Body of pancreas (tissue), 4 donors: Measurements from ENCODE around the gene CPN2. TPM values are rescaled to one million over a fixed set of nuclear protein-coding genes. Genes with fewer than 3 reads are reported as not detected.
A peak's percentile ranks its signal among the peaks of the same experiment; 100 is the strongest.

ENCODE experiments used
- ATAC-seq: fragments of 150-250 bp; one replicate; pipeline ENCODE4 v1.9.1; 2016
- DNase-seq, 4 donors: peaks; one replicate each; pipeline ENCODE4 v3.0.0-alpha.2; 2019
- H3K27ac ChIP-seq, 4 donors: fragments of 200-600 bp; sonication (generic); 1 replicate in 3 of 4; 2 replicates in 1 of 4; pipeline versions ENCODE4 v1.5.1 to v1.6.1; 2016 to 2019; ENCODE audit warnings: mild to moderate bottlenecking in 1 of 4, mixed read lengths in 1 of 4, moderate library complexity in 1 of 4
- H3K27me3 ChIP-seq, 2 donors: fragments of 200-600 bp; sonication (generic); one replicate each; pipeline ENCODE4 v1.6.0; 2016; ENCODE audit warnings: mild to moderate bottlenecking in 1 of 2
- H3K36me3 ChIP-seq, 2 donors: fragments of 200-600 bp; sonication (generic); replicated peaks in 1 of 2; 2 replicates each; pipeline ENCODE4 v1.5.1; 2016; ENCODE audit warnings: low read depth in 2 of 2; ENCODE audit not compliant: insufficient read depth in 1 of 2
- H3K4me1 ChIP-seq: fragments of 200-600 bp; sonication (generic); one replicate; pipeline ENCODE4 v1.6.0; 2016
- H3K4me3 ChIP-seq, 2 donors: fragments of 200-600 bp; sonication (generic); 1 replicate in 1 of 2; 2 replicates in 1 of 2; pipeline ENCODE4 v1.5.1; 2016 to 2019
- H3K9me3 ChIP-seq, 3 donors: fragments of 200-600 bp; sonication (generic); 1 replicate in 2 of 3; 2 replicates in 1 of 3; pipeline ENCODE4 v1.5.1; 2016
- CTCF ChIP-seq, 7 experiments: fragments of 450-650 bp in 4 of 7; fragments of 200-600 bp in 3 of 7; sonication (generic) in 3 of 7; IDR thresholded peaks; one replicate each; pipeline ENCODE4 v1.5.1; 2016 to 2019; ENCODE audit warnings: antibody characterized with exemption in 7 of 7
- POLR2A ChIP-seq, 3 donors: fragments of 450-650 bp; IDR thresholded peaks; one replicate each; pipeline ENCODE4 v1.6.1; 2016; ENCODE audit warnings: antibody characterized with exemption in 3 of 3, mild to moderate bottlenecking in 2 of 3
- WGBS, 2 donors: methylation state at CpG; one replicate each; pipeline ENCODE4 v1.1.5; 2017; 5-methylcytosine and 5-hydroxymethylcytosine counted together
- intact Hi-C: fragments of 100-400 bp; cut with DNase I; formaldehyde crosslinking; loops from one replicate; pipeline ENCODE4 v1.15.1; 2023
- total RNA-seq, 2 donors: library from RNA; depleted of rRNA; stranded (reverse); fragments of >200 nt; gene quantifications; one replicate each; pipeline ENCODE4 v1.1.0, GENCODE V29; 2016

The CPN2 gene
- total RNA-seq, 2 donors from 2014 or later: not detected

GRCh38 chr3:194324823-194325327 is 26.3 kb downstream of the CPN2 start:
- no peak for ATAC-seq

GRCh38 chr3:194323785-194324735 is 27.1 kb downstream of the CPN2 start:
- no peaks in the 10 kb centered on the region for H3K36me3 ChIP-seq
- ATAC-seq (peak; percentile 23), DNase-seq (peak in 2 of 4 donors; percentile 30 to 34)
- no peaks in the 10 kb centered on the region for H3K27me3 ChIP-seq
- WGBS, 2 donors: 45 to 65% methylated on average over 18 to 39 of the region's 39 CpGs
- intact Hi-C loops: no loop called here
- H3K4me1 ChIP-seq: peaks cover 27% of the 10 kb centered on the region
- H3K27ac ChIP-seq: no peak overlapping the region
- H3K4me3 ChIP-seq: no peak overlapping the region
- H3K9me3 ChIP-seq: no peaks in the 10 kb centered on the region
- no peak for TF ChIP-seq POLR2A (IDR thresholded peaks at IDR 0.05)
- TF ChIP-seq CTCF (IDR thresholded peaks at IDR 0.05): no peak

More at GRCh38 chr3:194324823-194325327, 26.3 kb downstream of the CPN2 start:
- TF ChIP-seq CTCF (IDR thresholded peaks at IDR 0.05) (no peak), POLR2A (IDR thresholded peaks at IDR 0.05) (no peak)
- H3K27me3 ChIP-seq: no peaks in the 10 kb centered on the region
- WGBS, 2 donors: 86 to 88% methylated on average over 3 of the region's 3 CpGs
- H3K4me1 ChIP-seq: peaks cover 22% of the 10 kb centered on the region
- DNase-seq: no peak
- no peak overlapping the region for H3K27ac ChIP-seq
- no peaks in the 10 kb centered on the region for H3K36me3 ChIP-seq
- no peak overlapping the region for H3K4me3 ChIP-seq
- intact Hi-C loops: no loop called here
- H3K9me3 ChIP-seq: no peaks in the 10 kb centered on the region

GRCh38 chr3:194322678-194323211 is 28.4 kb downstream of the CPN2 start:
- Histone ChIP-seq H3K4me1 (peaks cover 27% of the 10 kb centered on the region), H3K27ac (no peak overlapping the region), H3K4me3 (no peak overlapping the region), H3K36me3 (no peaks in the 10 kb centered on the region), H3K9me3 (no peaks in the 10 kb centered on the region), H3K27me3 (no peaks in the 10 kb centered on the region)
- 74% methylated on average over 18 of the region's 18 CpGs for WGBS, 2 donors
- no peak for DNase-seq
- intact Hi-C loops: no loop called here
- ATAC-seq: no peak
- TF ChIP-seq POLR2A (IDR thresholded peaks at IDR 0.05) (no peak), CTCF (IDR thresholded peaks at IDR 0.05) (no peak)

GRCh38 chr3:194321693-194322640 is 29.2 kb downstream of the CPN2 start:
- no peak for DNase-seq
- WGBS, 2 donors: 83 to 86% methylated on average over 23 to 26 of the region's 26 CpGs
- Histone ChIP-seq H3K4me1 (peaks cover 27% of the 10 kb centered on the region), H3K4me3 (no peak overlapping the region), H3K9me3 (no peaks in the 10 kb centered on the region), H3K27me3 (no peaks in the 10 kb centered on the region), H3K36me3 (no peaks in the 10 kb centered on the region), H3K27ac (no peak overlapping the region)
- TF ChIP-seq POLR2A (IDR thresholded peaks at IDR 0.05) (no peak), CTCF (IDR thresholded peaks at IDR 0.05) (no peak)
- ATAC-seq: no peak
- intact Hi-C loops: no loop called here
